GM23338 (cell line): ENCODE data around the gene RMND5A. TPM values are rescaled to one million over a fixed set of nuclear protein-coding genes. Genes with fewer than 3 reads are reported as not detected.

Experiments used
- ATAC-seq: fragments of 200-7000 bp; cut with Tn5 transposase; 3 replicates; pipeline ENCODE4 v1.9.1; 2020
- DNase-seq: peaks from one replicate; pipeline ENCODE4 v3.0.0-alpha.2; 2015; ENCODE audit warnings: low spot score
- H2AFZ ChIP-seq: fragments of 200-600 bp; sonication (generic); 2 replicates; pipeline ENCODE4 v1.8.0; 2016; ENCODE audit warnings: antibody characterized with exemption, mild to moderate bottlenecking, moderate library complexity
- H3F3A ChIP-seq: fragments of 200-600 bp; sonication (generic); replicated peaks from 2 replicates; pipeline ENCODE4 v1.8.0; 2017; ENCODE audit warnings: antibody characterized with exemption, mixed run types, low read depth
- H3K27ac ChIP-seq: fragments of 200-600 bp; sonication (generic); 2 replicates; pipeline ENCODE4 v1.6.1; 2016; ENCODE audit warnings: low read depth
- H3K27me3 ChIP-seq: fragments of 200-600 bp; sonication (generic); 2 replicates; pipeline ENCODE4 v1.8.0; 2016; ENCODE audit warnings: mild to moderate bottlenecking, mixed run types, moderate library complexity; ENCODE audit not compliant: insufficient read depth
- H3K36me3 ChIP-seq: fragments of 200-600 bp; sonication (generic); 2 replicates; pipeline ENCODE4 v1.8.0; 2016; ENCODE audit warnings: mild to moderate bottlenecking; ENCODE audit not compliant: insufficient read depth
- H3K4me1 ChIP-seq: fragments of 200-600 bp; sonication (generic); 2 replicates; pipeline ENCODE4 v1.8.0; 2016; ENCODE audit warnings: mild to moderate bottlenecking, moderate library complexity; ENCODE audit not compliant: insufficient read depth
- H3K4me2 ChIP-seq: fragments of 200-600 bp; sonication (generic); 2 replicates; pipeline ENCODE4 v1.7.1; 2017; ENCODE audit warnings: mixed run types
- H3K4me3 ChIP-seq: fragments of 200-600 bp; sonication (generic); 2 replicates; pipeline ENCODE4 v1.6.1; 2016; ENCODE audit warnings: mixed run types
- H3K79me2 ChIP-seq: fragments of 200-600 bp; sonication (generic); replicated peaks from 2 replicates; pipeline ENCODE4 v1.8.0; 2017; ENCODE audit warnings: mild to moderate bottlenecking; ENCODE audit not compliant: insufficient read depth
- H3K9me2 ChIP-seq: fragments of 200-600 bp; sonication (generic); 2 replicates; pipeline ENCODE4 v1.8.0; 2017; ENCODE audit not compliant: insufficient read depth
- H4K20me1 ChIP-seq: fragments of 200-600 bp; sonication (generic); replicated peaks from 2 replicates; pipeline ENCODE4 v1.8.0; 2017; ENCODE audit warnings: mild to moderate bottlenecking; ENCODE audit not compliant: insufficient read depth
- H3K27ac Mint-ChIP-seq: 2 replicates; pipeline ENCODE4 v1.8.0; 2020; ENCODE audit warnings: inconsistent platforms, mild to moderate bottlenecking, moderate library complexity, mixed read lengths
- H3K27me3 Mint-ChIP-seq: 3 replicates; pipeline ENCODE4 v1.8.0; 2022; ENCODE audit warnings: low read depth, mild to moderate bottlenecking, moderate library complexity, mixed read lengths, inconsistent platforms; ENCODE audit not compliant: insufficient read depth, poor library complexity
- H3K36me3 Mint-ChIP-seq: 3 replicates; pipeline ENCODE4 v1.8.0; 2021; ENCODE audit warnings: low read depth, mild to moderate bottlenecking, inconsistent platforms, moderate library complexity, mixed read lengths
- H3K4me1 Mint-ChIP-seq: 3 replicates; pipeline ENCODE4 v1.8.0; 2020; ENCODE audit warnings: mild to moderate bottlenecking, inconsistent platforms, mixed read lengths
- H3K4me3 Mint-ChIP-seq: 3 replicates; pipeline ENCODE4 v1.8.0; 2021; ENCODE audit warnings: moderate library complexity, mild to moderate bottlenecking, inconsistent platforms, mixed read lengths
- H3K9me3 Mint-ChIP-seq: 3 replicates; pipeline ENCODE4 v1.8.0; 2020; ENCODE audit warnings: moderate library complexity, mild to moderate bottlenecking, inconsistent platforms, mixed read lengths
- CREB1 ChIP-seq: fragments of 250-450 bp; sonication (Bioruptor Pico); IDR thresholded peaks from 2 replicates; pipeline ENCODE4 v1.5.0; 2020; ENCODE audit warnings: low read depth, mild to moderate bottlenecking, moderate library complexity
- EZH2 ChIP-seq: fragments of 200-600 bp; sonication (generic); IDR thresholded peaks from one replicate; pipeline ENCODE4 v1.8.0; 2017; ENCODE audit warnings: antibody characterized with exemption, mild to moderate bottlenecking, low read depth; ENCODE audit not compliant: unreplicated experiment
- JUNB ChIP-seq: IDR thresholded peaks from one replicate; pipeline ENCODE4 v1.6.1; 2016; ENCODE audit warnings: antibody characterized with exemption; ENCODE audit not compliant: unreplicated experiment
- NANOG ChIP-seq: IDR thresholded peaks from 2 replicates; pipeline ENCODE4 v1.6.1; 2016; ENCODE audit warnings: antibody characterized with exemption, borderline replicate concordance
- POLR2AphosphoS5 ChIP-seq: IDR thresholded peaks from 2 replicates; pipeline ENCODE4 v1.6.1; 2016; ENCODE audit warnings: antibody characterized with exemption, low read depth
- ZNF114 ChIP-seq: fragments of 250-450 bp; sonication (Bioruptor Pico); IDR thresholded peaks from 2 replicates; pipeline ENCODE4 v1.5.0; 2020; ENCODE audit warnings: mild to moderate bottlenecking, moderate library complexity
- polyA plus RNA-seq: library from polyadenylated mRNA; unstranded; fragments of >200 nt; fragmentation: Nextera tagmentation; extraction: Ambion mirVana; gene quantifications from 2 replicates; pipeline ENCODE4 v1.2.1, GENCODE V29; 2016
- total RNA-seq: library from RNA; depleted of rRNA; stranded (reverse); fragments of >200 nt; shearing (Covaris generic); gene quantifications from 2 replicates; pipeline ENCODE4 v1.2.3, GENCODE V29; 2014
- TF ChIP-seq, protein P1 (sequence below): IDR thresholded peaks from 2 replicates; pipeline ENCODE4 v1.6.1; 2016; ENCODE audit warnings: antibody characterized with exemption
- TF ChIP-seq, protein P2 (sequence below): fragments of 250-450 bp; sonication (Bioruptor Pico); IDR thresholded peaks from 2 replicates; pipeline ENCODE4 v1.5.0; 2020; ENCODE audit warnings: mild to moderate bottlenecking, moderate library complexity

The RMND5A gene
- total and polyA plus RNA-seq, 2 experiments from 2014 or later, result 24.0 to 87.9 TPM

DNA sequence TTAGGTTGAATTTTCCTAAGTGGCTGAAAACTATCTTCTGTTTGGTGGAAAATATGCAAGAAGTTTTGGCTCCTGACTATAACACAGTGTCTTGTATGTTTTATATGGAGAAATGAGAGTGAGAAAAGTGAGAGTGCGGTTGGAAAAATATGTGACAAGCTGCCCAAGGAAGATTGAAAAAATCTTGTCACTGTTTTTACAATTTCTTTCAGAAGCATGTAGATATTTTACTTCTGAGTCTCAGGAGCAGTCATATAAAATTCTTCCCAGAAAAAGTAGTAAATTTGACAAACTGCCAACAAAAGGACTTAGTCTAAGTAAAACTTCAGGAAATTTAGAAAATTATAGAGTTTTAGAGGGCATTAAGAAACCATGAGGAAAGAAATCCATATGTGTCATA lies 19.4 kb upstream of the RMND5A start:
- Mint-ChIP-seq H3K36me3 (peaks cover 4% of the 10 kb centered on the region; the same call in 2 of the 3 replicates), H3K4me1 (no peaks in the 10 kb centered on the region), H3K4me3 (no peak overlapping the region), H3K27ac (no peak overlapping the region), H3K9me3 (peaks cover 16% of the 10 kb centered on the region), H3K27me3 (no peaks in the 10 kb centered on the region)
- DNase-seq (no peak), ATAC-seq (no peak)
- H3K27me3 ChIP-seq, result no peaks in the 10 kb centered on the region
- TF ChIP-seq POLR2AphosphoS5, result no peak
- no peak overlapping the region for H3K4me2 ChIP-seq
- peaks cover 5% of the 10 kb centered on the region; the same call in 1 of the 2 replicates for H3K36me3 ChIP-seq
- H4K20me1 ChIP-seq, result no peaks in the 10 kb centered on the region
- no peak overlapping the region for H3K27ac ChIP-seq
- H3F3A ChIP-seq, result no peaks in the 10 kb centered on the region
- H3K4me1 ChIP-seq, result no peaks in the 10 kb centered on the region
- H3K9me2 ChIP-seq, result no peaks in the 10 kb centered on the region
- no peak overlapping the region for H3K4me3 ChIP-seq
- H3K79me2 ChIP-seq, result no peaks in the 10 kb centered on the region
- H2AFZ ChIP-seq, result no peak overlapping the region

DNA sequence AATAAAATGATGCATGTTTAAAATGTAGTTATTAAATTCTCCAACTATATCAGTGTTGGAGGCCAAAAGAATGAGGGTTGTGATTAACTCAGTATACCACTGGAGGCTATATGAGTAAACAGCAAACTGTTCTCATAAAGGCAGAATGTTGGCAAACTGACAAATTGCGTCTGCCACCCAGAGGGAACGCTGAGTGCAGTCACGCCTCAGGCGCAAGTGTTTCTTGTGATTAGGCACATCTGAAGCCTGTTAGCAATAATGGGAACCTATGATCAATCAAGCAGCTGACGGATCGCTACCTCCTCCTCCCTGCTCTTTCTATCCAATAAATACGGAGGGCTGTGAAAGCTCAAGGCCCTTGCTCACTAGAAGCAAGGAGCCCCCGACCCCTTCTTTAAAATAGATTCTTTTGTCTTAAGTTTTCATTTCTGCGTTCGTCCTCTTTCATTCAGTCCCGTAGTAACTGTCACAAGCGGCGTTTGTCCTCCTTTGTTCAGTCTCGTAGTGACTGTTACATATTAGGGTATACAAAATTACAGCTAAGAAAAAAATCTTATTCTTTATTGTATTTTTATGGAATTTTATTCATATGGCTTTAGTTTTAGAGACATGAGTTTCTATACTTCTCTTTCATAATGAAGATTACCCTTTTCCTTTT lies 16.3 kb upstream of the RMND5A start:
- H3F3A ChIP-seq, result no peaks in the 10 kb centered on the region
- H3K27me3 Mint-ChIP-seq, result no peaks in the 10 kb centered on the region
- H3K27me3 ChIP-seq, result no peaks in the 10 kb centered on the region
- no peak for DNase-seq
- H3K4me1 Mint-ChIP-seq, result no peaks in the 10 kb centered on the region
- no peak overlapping the region for H3K27ac ChIP-seq
- no peak overlapping the region for H3K4me3 Mint-ChIP-seq
- no peaks in the 10 kb centered on the region for H4K20me1 ChIP-seq
- no peaks in the 10 kb centered on the region for H3K79me2 ChIP-seq
- H3K36me3 Mint-ChIP-seq, result peaks cover 3% of the 10 kb centered on the region; the same call in 1 of the 3 replicates
- no peak overlapping the region for H3K4me3 ChIP-seq
- no peak for ATAC-seq
- no peak overlapping the region for H2AFZ ChIP-seq
- H3K4me1 ChIP-seq, result no peaks in the 10 kb centered on the region
- H3K27ac Mint-ChIP-seq, result no peak overlapping the region
- TF ChIP-seq CREB1 (CRISPR knock-in tag), result no peak
- no peak for TF ChIP-seq JUNB
- TF ChIP-seq NANOG, result no peak
- TF ChIP-seq, protein P1, sequence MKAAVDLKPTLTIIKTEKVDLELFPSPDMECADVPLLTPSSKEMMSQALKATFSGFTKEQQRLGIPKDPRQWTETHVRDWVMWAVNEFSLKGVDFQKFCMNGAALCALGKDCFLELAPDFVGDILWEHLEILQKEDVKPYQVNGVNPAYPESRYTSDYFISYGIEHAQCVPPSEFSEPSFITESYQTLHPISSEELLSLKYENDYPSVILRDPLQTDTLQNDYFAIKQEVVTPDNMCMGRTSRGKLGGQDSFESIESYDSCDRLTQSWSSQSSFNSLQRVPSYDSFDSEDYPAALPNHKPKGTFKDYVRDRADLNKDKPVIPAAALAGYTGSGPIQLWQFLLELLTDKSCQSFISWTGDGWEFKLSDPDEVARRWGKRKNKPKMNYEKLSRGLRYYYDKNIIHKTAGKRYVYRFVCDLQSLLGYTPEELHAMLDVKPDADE, result no peak
- no peaks in the 10 kb centered on the region for H3K9me2 ChIP-seq
- peaks cover 12% of the 10 kb centered on the region; the same call in 2 of the 3 replicates for H3K9me3 Mint-ChIP-seq
- no peaks in the 10 kb centered on the region for H3K36me3 ChIP-seq
- H3K4me2 ChIP-seq, result no peak overlapping the region

DNA sequence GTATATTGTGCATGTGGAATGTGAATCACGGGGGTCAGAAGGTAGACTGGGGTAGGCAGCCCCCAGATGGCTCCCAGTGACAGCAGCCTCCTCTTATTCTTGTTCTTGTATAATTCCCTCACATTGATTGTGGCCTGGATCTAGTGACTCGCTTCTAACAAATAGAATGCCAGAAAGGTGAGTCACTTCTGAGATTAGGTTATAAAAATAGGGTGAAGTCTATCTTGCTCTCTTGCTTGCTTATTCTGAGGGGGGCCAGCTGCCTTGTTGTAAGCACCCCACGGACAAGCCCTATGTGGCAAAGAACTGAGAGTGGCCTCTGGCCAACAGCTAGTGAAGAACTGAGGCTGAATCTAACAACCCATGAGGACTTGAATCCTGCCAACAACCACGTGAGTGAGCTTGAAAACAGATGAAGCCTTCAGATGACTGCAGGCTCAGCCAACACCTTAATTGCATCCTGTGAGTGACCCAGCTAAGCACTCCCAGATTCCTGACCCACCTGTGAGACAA lies 15.6 kb upstream of the RMND5A start:
- H3K4me3 Mint-ChIP-seq, result no peak overlapping the region
- Histone ChIP-seq H3K9me2 (no peaks in the 10 kb centered on the region), H3K27ac (no peak overlapping the region), H4K20me1 (no peaks in the 10 kb centered on the region), H2AFZ (0 out of 2 replicates have a peak overlapping the region, but pooled peaks have one; percentile 43), H3K27me3 (no peaks in the 10 kb centered on the region), H3F3A (no peaks in the 10 kb centered on the region), H3K79me2 (no peaks in the 10 kb centered on the region), H3K4me1 (no peaks in the 10 kb centered on the region), H3K36me3 (no peaks in the 10 kb centered on the region), H3K4me2 (no peak overlapping the region), H3K4me3 (no peak overlapping the region)
- H3K4me1 Mint-ChIP-seq, result no peaks in the 10 kb centered on the region
- peaks cover 12% of the 10 kb centered on the region for H3K9me3 Mint-ChIP-seq
- H3K36me3 Mint-ChIP-seq, result peaks cover 3% of the 10 kb centered on the region; the same call in 1 of the 3 replicates
- no peaks in the 10 kb centered on the region for H3K27me3 Mint-ChIP-seq
- H3K27ac Mint-ChIP-seq, result no peak overlapping the region
- ATAC-seq (no peak), DNase-seq (no peak)
- TF ChIP-seq POLR2AphosphoS5, result no peak
- no peak for TF ChIP-seq EZH2
- TF ChIP-seq CREB1 (CRISPR knock-in tag), result no peak
- no peak for TF ChIP-seq JUNB
- no peak for TF ChIP-seq ZNF114 (CRISPR knock-in tag)
- TF ChIP-seq, protein P2, sequence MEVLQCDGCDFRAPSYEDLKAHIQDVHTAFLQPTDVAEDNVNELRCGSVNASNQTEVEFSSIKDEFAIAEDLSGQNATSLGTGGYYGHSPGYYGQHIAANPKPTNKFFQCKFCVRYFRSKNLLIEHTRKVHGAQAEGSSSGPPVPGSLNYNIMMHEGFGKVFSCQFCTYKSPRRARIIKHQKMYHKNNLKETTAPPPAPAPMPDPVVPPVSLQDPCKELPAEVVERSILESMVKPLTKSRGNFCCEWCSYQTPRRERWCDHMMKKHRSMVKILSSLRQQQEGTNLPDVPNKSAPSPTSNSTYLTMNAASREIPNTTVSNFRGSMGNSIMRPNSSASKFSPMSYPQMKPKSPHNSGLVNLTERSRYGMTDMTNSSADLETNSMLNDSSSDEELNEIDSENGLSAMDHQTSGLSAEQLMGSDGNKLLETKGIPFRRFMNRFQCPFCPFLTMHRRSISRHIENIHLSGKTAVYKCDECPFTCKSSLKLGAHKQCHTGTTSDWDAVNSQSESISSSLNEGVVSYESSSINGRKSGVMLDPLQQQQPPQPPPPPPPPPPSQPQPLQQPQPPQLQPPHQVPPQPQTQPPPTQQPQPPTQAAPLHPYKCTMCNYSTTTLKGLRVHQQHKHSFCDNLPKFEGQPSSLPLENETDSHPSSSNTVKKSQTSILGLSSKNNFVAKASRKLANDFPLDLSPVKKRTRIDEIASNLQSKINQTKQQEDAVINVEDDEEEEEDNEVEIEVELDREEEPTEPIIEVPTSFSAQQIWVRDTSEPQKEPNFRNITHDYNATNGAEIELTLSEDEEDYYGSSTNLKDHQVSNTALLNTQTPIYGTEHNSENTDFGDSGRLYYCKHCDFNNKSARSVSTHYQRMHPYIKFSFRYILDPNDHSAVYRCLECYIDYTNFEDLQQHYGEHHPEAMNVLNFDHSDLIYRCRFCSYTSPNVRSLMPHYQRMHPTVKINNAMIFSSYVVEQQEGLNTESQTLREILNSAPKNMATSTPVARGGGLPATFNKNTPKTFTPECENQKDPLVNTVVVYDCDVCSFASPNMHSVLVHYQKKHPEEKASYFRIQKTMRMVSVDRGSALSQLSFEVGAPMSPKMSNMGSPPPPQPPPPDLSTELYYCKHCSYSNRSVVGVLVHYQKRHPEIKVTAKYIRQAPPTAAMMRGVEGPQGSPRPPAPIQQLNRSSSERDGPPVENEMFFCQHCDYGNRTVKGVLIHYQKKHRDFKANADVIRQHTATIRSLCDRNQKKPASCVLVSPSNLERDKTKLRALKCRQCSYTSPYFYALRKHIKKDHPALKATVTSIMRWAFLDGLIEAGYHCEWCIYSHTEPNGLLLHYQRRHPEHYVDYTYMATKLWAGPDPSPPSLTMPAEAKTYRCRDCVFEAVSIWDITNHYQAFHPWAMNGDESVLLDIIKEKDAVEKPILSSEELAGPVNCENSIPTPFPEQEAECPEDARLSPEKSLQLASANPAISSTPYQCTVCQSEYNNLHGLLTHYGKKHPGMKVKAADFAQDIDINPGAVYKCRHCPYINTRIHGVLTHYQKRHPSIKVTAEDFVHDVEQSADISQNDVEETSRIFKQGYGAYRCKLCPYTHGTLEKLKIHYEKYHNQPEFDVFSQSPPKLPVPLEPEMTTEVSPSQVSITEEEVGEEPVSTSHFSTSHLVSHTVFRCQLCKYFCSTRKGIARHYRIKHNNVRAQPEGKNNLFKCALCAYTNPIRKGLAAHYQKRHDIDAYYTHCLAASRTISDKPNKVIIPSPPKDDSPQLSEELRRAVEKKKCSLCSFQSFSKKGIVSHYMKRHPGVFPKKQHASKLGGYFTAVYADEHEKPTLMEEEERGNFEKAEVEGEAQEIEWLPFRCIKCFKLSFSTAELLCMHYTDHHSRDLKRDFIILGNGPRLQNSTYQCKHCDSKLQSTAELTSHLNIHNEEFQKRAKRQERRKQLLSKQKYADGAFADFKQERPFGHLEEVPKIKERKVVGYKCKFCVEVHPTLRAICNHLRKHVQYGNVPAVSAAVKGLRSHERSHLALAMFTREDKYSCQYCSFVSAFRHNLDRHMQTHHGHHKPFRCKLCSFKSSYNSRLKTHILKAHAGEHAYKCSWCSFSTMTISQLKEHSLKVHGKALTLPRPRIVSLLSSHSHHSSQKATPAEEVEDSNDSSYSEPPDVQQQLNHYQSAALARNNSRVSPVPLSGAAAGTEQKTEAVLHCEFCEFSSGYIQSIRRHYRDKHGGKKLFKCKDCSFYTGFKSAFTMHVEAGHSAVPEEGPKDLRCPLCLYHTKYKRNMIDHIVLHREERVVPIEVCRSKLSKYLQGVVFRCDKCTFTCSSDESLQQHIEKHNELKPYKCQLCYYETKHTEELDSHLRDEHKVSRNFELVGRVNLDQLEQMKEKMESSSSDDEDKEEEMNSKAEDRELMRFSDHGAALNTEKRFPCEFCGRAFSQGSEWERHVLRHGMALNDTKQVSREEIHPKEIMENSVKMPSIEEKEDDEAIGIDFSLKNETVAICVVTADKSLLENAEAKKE (CRISPR knock-in tag), result no peak
